GM18508 (cell line): ENCODE data around the gene ZMYND10.

Experiments used
- ATAC-seq: cut with Tn5 transposase; IDR thresholded peaks from one replicate; pipeline ENCODE4 v1.9.1; 2021; ENCODE audit warnings: moderate number of reproducible peaks; ENCODE audit not compliant: insufficient read depth, unreplicated experiment

The ZMYND10 gene

DNA sequence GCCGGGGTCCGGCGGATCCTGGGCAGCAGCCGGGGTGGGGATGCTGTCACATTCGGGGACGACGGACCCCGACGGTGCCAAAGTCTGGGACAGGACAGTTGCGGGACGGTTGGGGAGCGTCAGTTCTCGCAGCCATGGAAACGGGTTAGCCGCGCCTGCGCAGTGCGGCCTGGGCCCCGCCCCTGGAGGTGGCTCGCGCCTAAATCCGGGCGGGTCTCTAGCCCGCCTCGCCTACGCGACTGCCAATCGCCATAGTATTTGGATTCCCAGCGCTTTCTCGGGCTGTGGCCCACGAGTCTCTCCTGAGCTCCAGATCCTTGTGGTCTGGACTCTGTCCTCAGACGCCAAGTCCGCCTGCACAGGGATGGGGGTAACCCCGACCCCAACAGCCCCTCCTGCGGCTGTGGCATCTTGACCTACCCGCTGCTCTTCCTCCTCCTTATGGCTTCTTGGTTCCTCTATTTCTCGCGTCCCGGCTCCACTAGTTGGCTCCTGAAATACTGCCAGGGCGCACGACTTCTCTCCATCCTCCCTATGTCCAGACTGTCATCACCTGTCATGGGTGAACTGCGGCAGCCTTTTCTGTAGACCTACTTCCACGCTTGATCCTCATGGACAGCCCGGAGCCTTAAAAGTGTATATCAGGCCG, at the start of gene ZMYND10:
Gene ZMYND10 (minus strand): TSS at position 147 of the 649 bp plus-strand sequence. CDS start 153 bp downstream, outside the sequence.
- ATAC-seq: no peak

- no peak for ATAC-seq
Observed at GRCh38 chr3:50393061-50393460, 47.5 kb upstream of the ZMYND10 start.

DNA sequence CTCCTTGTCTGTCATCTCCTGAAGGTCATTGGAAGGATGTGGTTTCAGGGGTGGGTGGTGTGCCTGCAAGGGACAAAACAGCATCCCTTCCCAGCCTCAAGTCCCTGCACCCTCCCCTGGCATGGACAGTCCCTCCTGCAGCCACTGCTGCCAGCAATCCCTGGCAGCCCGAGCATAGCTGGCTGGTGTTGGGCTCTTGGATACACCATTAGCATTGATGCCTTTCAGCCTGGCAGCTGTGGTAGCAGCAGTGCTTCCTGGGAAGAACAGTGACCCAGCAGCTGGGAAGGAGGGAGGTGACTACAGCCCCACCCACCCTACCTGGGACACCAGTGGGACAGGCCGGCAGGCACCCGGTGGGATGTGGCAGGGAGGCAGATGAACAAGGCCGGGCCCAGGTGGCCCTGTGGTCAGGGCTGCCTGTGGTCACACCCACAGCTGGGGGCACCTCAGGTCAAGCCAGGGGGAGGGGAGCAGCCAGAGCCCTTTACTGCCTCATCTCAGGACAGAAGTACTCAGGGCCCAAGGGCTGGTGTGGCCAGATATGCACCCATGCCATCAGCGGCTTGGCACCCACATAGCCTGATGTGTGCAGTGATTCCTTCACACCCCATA, 46.7 kb upstream of the ZMYND10 start:
- no peak for ATAC-seq

- no peak for ATAC-seq
Observed at GRCh38 chr3:50390508-50391224, 45.1 kb upstream of the ZMYND10 start.

GRCh38 chr3:50389414-50389767, 43.9 kb upstream of the ZMYND10 start:
- ATAC-seq: no peak

DNA sequence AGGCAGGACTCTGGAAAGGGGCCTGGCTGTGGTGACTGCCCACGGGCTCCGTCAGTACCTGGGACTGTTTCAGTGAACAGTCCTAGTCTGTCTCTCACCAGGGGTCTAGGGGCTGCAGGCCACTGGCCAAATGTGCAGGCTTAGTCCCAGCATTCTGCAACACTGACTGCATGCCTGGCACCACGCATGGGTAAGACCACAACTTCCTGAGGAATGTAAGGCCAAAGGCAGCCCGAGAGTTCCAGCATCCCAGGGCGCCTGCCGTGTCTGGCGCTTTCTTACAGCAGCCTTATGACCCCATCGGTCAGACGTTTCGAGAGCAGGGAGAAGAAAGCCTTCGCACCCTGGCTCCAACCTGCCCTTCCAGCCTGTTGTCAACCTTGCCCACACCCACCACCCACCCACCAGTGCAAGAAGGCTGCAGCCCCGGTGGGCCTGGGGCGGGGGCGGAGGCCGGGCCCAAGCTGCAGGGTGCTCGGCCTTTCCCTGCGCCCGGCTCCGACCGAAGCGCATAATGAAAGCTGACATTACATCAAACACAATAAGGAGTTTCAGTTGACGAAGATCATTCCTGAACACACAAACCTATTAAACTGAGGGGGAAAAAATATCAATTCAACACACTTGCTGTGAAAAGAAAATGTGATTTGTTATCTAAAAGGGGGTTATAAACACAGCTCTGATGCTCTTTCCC, 43.3 kb upstream of the ZMYND10 start:
- no peak for ATAC-seq

DNA sequence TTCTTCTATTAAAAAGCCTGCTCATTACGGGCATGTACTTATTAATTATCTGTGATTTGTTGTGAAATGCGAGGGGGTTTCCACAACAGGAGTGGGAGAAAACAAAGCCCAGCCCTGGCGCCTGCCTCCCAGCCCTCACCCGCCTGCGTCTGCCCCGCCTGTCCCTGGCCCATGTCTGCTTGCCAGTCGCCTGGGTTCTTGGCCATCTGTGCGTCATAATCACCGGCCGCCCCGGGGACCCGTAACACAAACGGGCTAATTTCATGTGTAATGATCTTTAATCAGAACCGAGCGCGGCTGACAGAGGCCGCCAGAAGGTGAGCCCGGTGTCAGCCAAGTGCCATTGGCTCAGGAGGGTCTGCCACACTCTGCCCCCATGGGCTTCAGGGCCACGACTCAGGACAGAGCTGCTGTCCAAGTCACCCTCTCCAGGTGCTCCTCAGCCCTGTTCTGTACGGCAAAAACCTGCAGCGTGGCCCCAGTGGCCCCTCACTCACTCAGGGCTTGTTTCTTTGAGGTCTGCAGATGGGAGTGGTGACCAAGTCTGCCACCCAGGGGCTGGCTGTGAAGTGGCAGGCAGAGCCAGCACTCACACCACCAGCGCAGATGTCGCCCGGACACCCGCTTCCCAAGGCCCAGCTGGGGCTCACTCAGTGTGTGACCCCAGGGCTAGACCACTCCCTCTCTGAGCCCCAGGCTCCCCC, 42.6 kb upstream of the ZMYND10 start:
- ATAC-seq: no peak

- no peak for ATAC-seq
Observed at GRCh38 chr3:50385754-50386153, 40.2 kb upstream of the ZMYND10 start.

- no peak for ATAC-seq
Observed at GRCh38 chr3:50383750-50384149, 38.2 kb upstream of the ZMYND10 start.

DNA sequence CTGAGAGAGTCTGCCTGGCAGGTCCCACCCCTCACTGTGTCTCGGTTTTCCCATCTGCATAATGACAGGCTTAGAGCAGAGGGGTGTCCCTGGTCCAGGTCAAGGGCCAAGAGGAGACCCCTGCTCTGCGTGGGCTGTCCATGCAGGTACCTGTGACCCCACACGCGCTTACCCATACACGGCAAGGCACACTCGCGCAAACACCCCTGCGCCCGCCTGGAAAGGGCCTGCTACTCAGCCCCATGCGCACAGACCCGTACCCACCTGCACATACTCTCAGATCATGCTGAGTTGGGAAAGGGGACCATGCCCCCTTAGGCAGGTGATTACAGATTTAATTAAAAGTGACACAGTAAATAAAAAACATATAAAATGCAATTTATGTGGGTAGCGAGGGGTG, 37.2 kb upstream of the ZMYND10 start:
- ATAC-seq: no peak

GRCh38 chr3:50381383-50381782, 35.9 kb upstream of the ZMYND10 start:
- ATAC-seq: no peak

DNA sequence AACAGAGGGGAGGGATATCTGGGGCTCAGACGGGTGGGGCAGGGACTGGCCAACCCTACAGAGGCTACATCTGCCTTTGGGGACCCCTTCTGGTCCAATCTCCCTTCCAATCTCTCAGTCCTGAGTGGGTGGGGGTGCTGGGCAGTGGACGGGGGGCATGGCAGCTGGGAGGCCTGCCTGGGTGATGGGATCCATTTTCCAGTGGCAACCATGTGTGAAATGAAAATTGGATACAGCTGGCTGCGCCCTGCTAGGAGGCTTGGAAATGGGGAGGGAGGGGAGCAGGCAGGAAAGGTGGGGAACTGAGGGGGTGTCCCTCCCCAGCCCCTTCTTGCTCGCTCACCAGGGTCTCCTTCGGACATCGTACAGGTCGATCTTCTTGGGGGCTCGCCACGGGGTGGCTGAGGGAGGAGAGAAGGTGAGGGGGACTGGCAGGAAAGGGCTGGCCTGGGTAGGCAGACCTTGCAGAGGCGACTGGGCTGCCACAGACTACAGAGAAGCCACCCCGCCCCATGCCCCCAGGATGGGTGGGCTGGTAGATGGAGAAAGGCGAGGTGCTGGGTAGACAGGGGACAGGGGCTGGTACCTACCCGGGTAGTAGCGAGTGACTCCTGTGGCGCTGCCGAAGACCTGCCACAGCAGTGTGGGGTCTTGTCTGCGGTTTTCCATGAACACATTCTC, 35.0 kb upstream of the ZMYND10 start:
- no peak for ATAC-seq

- no peak for ATAC-seq
Observed at GRCh38 chr3:50378757-50379156, 33.2 kb upstream of the ZMYND10 start.

GRCh38 chr3:50378024-50378423, 32.5 kb upstream of the ZMYND10 start:
- ATAC-seq: no peak

DNA sequence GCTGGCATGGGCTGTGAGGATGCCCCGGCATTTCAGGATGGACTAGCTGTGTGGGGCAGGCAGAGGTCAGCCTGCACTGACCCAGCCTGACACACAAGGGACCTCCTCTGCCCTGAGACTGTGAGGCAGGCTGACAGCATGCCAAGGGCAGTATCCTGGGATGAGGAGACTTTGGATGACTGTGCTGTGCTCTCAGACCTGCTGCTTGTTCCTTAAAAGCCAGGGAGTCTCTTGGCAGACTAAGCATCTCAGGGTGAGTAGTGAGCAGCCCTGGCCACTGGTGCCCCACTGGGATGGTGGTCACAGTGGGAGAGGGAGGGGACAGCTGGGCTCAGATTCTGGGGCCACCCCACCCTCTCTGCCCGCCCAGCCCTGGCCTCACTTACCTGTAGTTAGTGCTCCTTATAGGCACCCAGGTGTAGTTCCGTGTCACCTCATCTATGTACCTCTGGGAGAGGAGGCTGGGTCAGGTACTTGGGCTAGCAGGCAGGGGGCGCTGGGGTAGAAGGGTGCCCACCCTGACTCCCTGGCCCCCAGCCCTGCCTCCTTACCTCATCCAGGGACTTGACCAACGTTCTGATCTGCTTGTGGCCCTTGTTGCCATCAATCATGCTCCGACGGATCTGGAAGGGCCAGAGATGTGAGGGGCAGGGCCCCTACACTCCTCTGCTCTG, 29.9 kb upstream of the ZMYND10 start:
- ATAC-seq: no peak

GRCh38 chr3:50374363-50375257, 29.1 kb upstream of the ZMYND10 start:
- no peak for ATAC-seq

- no peak for ATAC-seq
Observed at GRCh38 chr3:50373146-50374051, 27.9 kb upstream of the ZMYND10 start.
